K562 (cell line): Measurements from ENCODE around the gene DCST1. TPM values are rescaled to one million over a fixed set of nuclear protein-coding genes. Genes with fewer than 3 reads are reported as not detected.

ENCODE experiments used
- ATAC-seq: fragments of 200-7000 bp; cut with Tn5 transposase; 3 replicates; pipeline ENCODE4 v1.9.1; 2020; ENCODE audit warnings: moderate library complexity
- BruUV-seq: library from RNA; stranded (reverse); fragments of 400-500 nt; replicated peaks from 2 replicates; lab custom pipeline; 2021; lab: Mats Ljungman, UMichigan
- CTCF ChIA-PET: fragments of 300-600 bp; formaldehyde crosslinking; extraction: SDS; loops from one replicate; lab custom pipeline; 2021; ENCODE audit warnings: low intra/inter-chr PET ratio; lab: Yijun Ruan, JAX
- POLR2A ChIA-PET: fragments of 300-600, 350-650 bp; sonication (Branson Sonifier 250); formaldehyde crosslinking; extraction: SDS; loops from one replicate; lab custom pipeline; 2021; ENCODE audit warnings: antibody characterized with exemption, inconsistent platforms; lab: Yijun Ruan, JAX
- DNase-seq, 4 experiments: peaks; one replicate each; pipeline versions ENCODE4 v3.0.0 to v3.0.0-alpha.2; 2011 to 2018; ENCODE audit warnings: low spot score in 3 of 4, mixed read lengths in 3 of 4; ENCODE audit errors: extremely low read depth in 1 of 4
- FAIRE-seq: peaks from 2 replicates; lab custom pipeline; 2011; peaks lifted over from hg19 to GRCh38; lab: Jason Lieb, UNC
- H2AFZ ChIP-seq: 2 replicates; pipeline ENCODE4 v1.6.0; 2011; ENCODE audit warnings: low read depth, low read length, control low read depth, inconsistent platforms
- H3K27ac ChIP-seq: fragments of 200-600 bp; 3 replicates; pipeline ENCODE4 v1.8.0; 2011; ENCODE audit warnings: low read depth, mild to moderate bottlenecking, control low read depth, inconsistent platforms, low read length, moderate library complexity, mixed read lengths; ENCODE audit errors: extremely low read depth
- H3K27me3 ChIP-seq, 2 experiments: fragments of 300-600 bp in 1 of 2; 2 replicates in 1 of 2; 3 replicates in 1 of 2; pipeline versions ENCODE4 v1.6.0 to v1.8.0; 2011; ENCODE audit warnings: inconsistent platforms in 2 of 2, low read length in 2 of 2, mild to moderate bottlenecking in 1 of 2, mixed read lengths in 1 of 2, moderate library complexity in 1 of 2; ENCODE audit not compliant: control insufficient read depth in 2 of 2, insufficient read depth in 2 of 2
- H3K36me3 ChIP-seq: fragments of 300-600 bp; 3 replicates; pipeline ENCODE4 v1.8.0; 2011; ENCODE audit warnings: mild to moderate bottlenecking, low read length, inconsistent platforms; ENCODE audit not compliant: control insufficient read depth, insufficient read depth
- H3K4me1 ChIP-seq, 2 experiments: fragments of 200-600 bp in 1 of 2; replicated peaks in 1 of 2; 2 replicates in 1 of 2; 3 replicates in 1 of 2; pipeline versions ENCODE4 v1.5.1 to v1.8.0; 2011; ENCODE audit warnings: inconsistent platforms in 2 of 2, low read length in 2 of 2, mild to moderate bottlenecking in 1 of 2, mixed read lengths in 1 of 2, moderate library complexity in 1 of 2; ENCODE audit not compliant: control insufficient read depth in 2 of 2, insufficient read depth in 2 of 2
- H3K4me2 ChIP-seq: 2 replicates; pipeline ENCODE4 v1.6.1; 2011; ENCODE audit warnings: low read length, control low read depth, inconsistent platforms, mixed read lengths; ENCODE audit not compliant: insufficient read depth
- H3K4me3 ChIP-seq: fragments of 200-600 bp; sonication (generic), shearing (Covaris generic); 2 replicates; pipeline ENCODE4 v1.5.1; 2016; ENCODE audit warnings: control low read depth, inconsistent platforms
- H3K79me2 ChIP-seq: fragments of 200-600 bp; 3 replicates; pipeline ENCODE4 v1.8.0; 2011; ENCODE audit warnings: low read length, inconsistent platforms; ENCODE audit not compliant: control insufficient read depth, insufficient read depth
- H3K9ac ChIP-seq, 2 experiments: 2 replicates each; pipeline versions ENCODE4 v1.6.0 to v1.6.1; 2011; ENCODE audit warnings: low read depth in 2 of 2, low read length in 2 of 2, control low read depth in 1 of 2, inconsistent platforms in 1 of 2, mild to moderate bottlenecking in 1 of 2, mixed read lengths in 1 of 2; ENCODE audit not compliant: insufficient read depth in 1 of 2
- H3K9me1 ChIP-seq: one replicate; pipeline ENCODE4 v1.6.0; 2011; ENCODE audit warnings: inconsistent platforms, mild to moderate bottlenecking, low read length, moderate library complexity; ENCODE audit not compliant: control insufficient read depth, insufficient read depth
- H3K9me3 ChIP-seq: replicated peaks from 2 replicates; pipeline ENCODE4 v1.5.1; 2011; ENCODE audit warnings: low read depth, low read length, inconsistent platforms; ENCODE audit not compliant: control insufficient read depth, insufficient read depth
- H4K20me1 ChIP-seq: replicated peaks from 2 replicates; pipeline ENCODE4 v1.6.1; 2011; ENCODE audit warnings: low read length, inconsistent platforms, mixed read lengths; ENCODE audit not compliant: control insufficient read depth, insufficient read depth
- FOSL1 ChIP-seq: fragments of 200-800 bp; sonication (Bioruptor generic); conservative IDR thresholded peaks from 2 replicates; pipeline ENCODE4 v1.6.1; 2016; ENCODE audit warnings: missing genetic modification characterization, missing compliant biosample characterization
- FOXJ2 ChIP-seq: fragments of 200-800 bp; sonication (Bioruptor generic); IDR thresholded peaks from 2 replicates; pipeline ENCODE4 v1.6.1; 2016; ENCODE audit warnings: missing genetic modification characterization, missing compliant biosample characterization
- GATAD2B ChIP-seq: fragments of 450-650 bp; IDR thresholded peaks from 2 replicates; pipeline ENCODE4 v1.6.1; 2017; ENCODE audit warnings: mild to moderate bottlenecking, borderline replicate concordance
- HDAC8 ChIP-seq: fragments of 450-650 bp; IDR thresholded peaks from 2 replicates; pipeline ENCODE4 v1.6.1; 2016; ENCODE audit warnings: mild to moderate bottlenecking, missing genetic modification characterization, moderate library complexity, missing compliant biosample characterization
- IRF2 ChIP-seq: sonication (generic); formaldehyde crosslinking; IDR thresholded peaks from 2 replicates; pipeline ENCODE4 v1.8.1; 2022; ENCODE audit warnings: mild to moderate bottlenecking, missing genetic modification reagents
- MAFG ChIP-seq: fragments of 450-650 bp; conservative IDR thresholded peaks from 2 replicates; pipeline ENCODE4 v1.6.1; 2016; ENCODE audit warnings: missing genetic modification characterization, missing compliant biosample characterization
- PCBP1 ChIP-seq: fragments of 200-400 bp; formaldehyde crosslinking; IDR thresholded peaks from 2 replicates; pipeline ENCODE4 v1.6.1; 2018; ENCODE audit warnings: mild to moderate bottlenecking, low read depth, low read length; ENCODE audit not compliant: poor library complexity, severe bottlenecking
- PHF20 ChIP-seq: fragments of 450-650 bp; IDR thresholded peaks from 2 replicates; pipeline ENCODE4 v1.6.1; 2018; ENCODE audit not compliant: partially characterized antibody
- PTRF ChIP-seq: fragments of 450-650 bp; IDR thresholded peaks from 2 replicates; pipeline ENCODE4 v1.6.1; 2016; ENCODE audit warnings: mild to moderate bottlenecking, missing genetic modification characterization, missing compliant biosample characterization
- SRF ChIP-seq, 2 experiments: fragments of 250-450, 450-650 bp in 1 of 2; sonication (Bioruptor Pico) in 1 of 2; sonication (generic) in 1 of 2; formaldehyde crosslinking; IDR thresholded peaks; 2 replicates each; pipeline versions ENCODE4 v1.5.0 to v1.5.1; 2020 to 2022; ENCODE audit warnings: mild to moderate bottlenecking in 1 of 2, missing genetic modification reagents in 1 of 2
- SRSF7 ChIP-seq: fragments of 200-400 bp; formaldehyde crosslinking; optimal IDR thresholded peaks from 2 replicates; pipeline ENCODE3; 2017; ENCODE audit warnings: mild to moderate bottlenecking, low read depth, low read length
- STAT5A ChIP-seq: IDR thresholded peaks from 2 replicates; pipeline ENCODE4 v1.6.1; 2012; ENCODE audit warnings: low read length, inconsistent platforms, borderline replicate concordance
- TAF1 ChIP-seq: IDR thresholded peaks from 2 replicates; pipeline ENCODE4 v1.6.1; 2011; ENCODE audit warnings: mild to moderate bottlenecking, low read length, moderate library complexity; ENCODE audit not compliant: insufficient read depth, control insufficient read depth, severe bottlenecking; ENCODE audit errors: extremely low read depth
- TOE1 ChIP-seq, 2 experiments: fragments of 450-650 bp in 1 of 2; sonication (generic) in 1 of 2; formaldehyde crosslinking in 1 of 2; IDR thresholded peaks; 2 replicates each; pipeline versions ENCODE4 v1.7.1 to v1.8.0; 2016 to 2022; ENCODE audit warnings: borderline replicate concordance in 2 of 2, mild to moderate bottlenecking in 2 of 2, antibody characterized with exemption in 1 of 2, inconsistent platforms in 1 of 2, low read depth in 1 of 2, missing genetic modification reagents in 1 of 2, moderate library complexity in 1 of 2
- ZBTB17 ChIP-seq: fragments of 450-650 bp; formaldehyde crosslinking; IDR thresholded peaks from 2 replicates; pipeline ENCODE4 v1.4.0; 2020; ENCODE audit warnings: mild to moderate bottlenecking
- ZC3H8 ChIP-seq: fragments of 450-650 bp; IDR thresholded peaks from 2 replicates; pipeline ENCODE4 v1.6.1; 2017
- ZNF140 ChIP-seq: fragments of 250-450 bp; sonication (Bioruptor Pico); IDR thresholded peaks from 2 replicates; pipeline ENCODE4 v1.8.0; 2021; ENCODE audit warnings: moderate library complexity, mild to moderate bottlenecking, inconsistent platforms
- ZNF263 ChIP-seq: sonication (generic); formaldehyde crosslinking; IDR thresholded peaks from 2 replicates; pipeline ENCODE4 v1.8.0; 2022; ENCODE audit warnings: mild to moderate bottlenecking, missing genetic modification reagents, borderline replicate concordance
- WGBS: fragments of 100-300 bp; shearing (Covaris generic); methylation state at CpG from one replicate; pipeline ENCODE4 v1.1.6; 2016; ENCODE audit warnings: low coverage, mixed read lengths; ENCODE audit not compliant: insufficient coverage; ENCODE audit errors: missing lambda C conversion rate; 5-methylcytosine and 5-hydroxymethylcytosine counted together
- in situ Hi-C: fragments of 300-500 bp; cut with MboI; formaldehyde crosslinking; loops from 4 replicates; pipeline ENCODE4 v1.15.0; 2018; ENCODE audit warnings: inconsistent platforms, mixed read lengths
- intact Hi-C: fragments of 100-400 bp; cut with micrococcal nuclease; formaldehyde crosslinking; loops from 2 replicates; pipeline ENCODE4 v1.14.2; 2022
- polyA plus RNA-seq, 8 experiments: library from polyadenylated mRNA; depleted of rRNA in 4 of 8; stranded (reverse) in 5 of 8; unstranded in 3 of 8; fragments of >200 nt; fragmentation: Nextera tagmentation in 2 of 8; fragmentation: Illumina TruSeq in 1 of 8; extraction: Ambion mirVana in 2 of 8; extraction: Trizol in 1 of 8; gene quantifications; 2 replicates each; pipeline versions ENCODE4 v1.2.1 to v1.2.3, GENCODE V29; 2011 to 2014; ENCODE audit warnings: inconsistent platforms in 1 of 8, missing spikeins in 1 of 8
- total RNA-seq, 7 experiments: library from RNA; depleted of rRNA in 6 of 7; stranded (reverse); fragments of >200 nt in 6 of 7; fragmentation: Illumina TruSeq in 2 of 7; extraction: Trizol in 2 of 7; gene quantifications; 2 replicates each; pipeline versions ENCODE4 v1.2.1 to v1.2.3, GENCODE V29; 2011 to 2021; ENCODE audit warnings: low replicate concordance in 1 of 7

Gene DCST1
- total and polyA plus RNA-seq, 9 of the 15 experiments (the other 6 are each of a cell fraction or from before 2014, with no cell fraction given) = not detected

DNA sequence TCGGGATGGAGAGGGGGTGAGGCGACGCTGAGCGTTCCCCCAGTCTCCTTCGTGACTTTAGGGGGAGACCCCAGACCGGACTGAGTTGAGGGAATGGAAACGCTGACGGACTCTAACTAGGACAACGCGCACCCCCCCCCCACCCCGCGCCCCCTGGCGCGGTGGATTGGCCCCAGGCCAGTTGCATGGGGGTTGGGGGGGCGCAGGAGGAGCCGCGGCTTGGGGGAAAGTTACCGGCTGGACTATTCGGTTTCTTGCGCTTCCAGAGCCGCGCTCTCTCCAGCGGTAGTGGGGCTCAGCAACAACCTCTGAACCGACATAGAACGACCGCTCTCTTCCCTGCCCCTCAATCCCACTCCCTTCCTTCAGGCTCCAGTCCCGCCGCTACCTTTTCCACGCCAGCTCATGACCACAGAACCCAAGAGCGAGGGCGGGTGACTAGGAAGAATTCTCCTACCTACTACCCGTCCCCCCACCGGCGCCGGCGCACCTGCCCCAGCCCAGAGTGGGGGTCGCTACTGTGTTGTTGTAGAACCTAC lies 30.3 kb upstream of the DCST1 start (continued):
- TF ChIP-seq TOE1 (IDR thresholded peaks at IDR 0.05; ENCODE audit: borderline replicate concordance) (0 out of 2 replicates have a peak, but pooled peaks have one; percentile 29), TOE1 (CRISPR knock-in tag; IDR thresholded peaks at IDR 0.05; ENCODE audit: borderline replicate concordance, low read depth) (no peak)

DNA sequence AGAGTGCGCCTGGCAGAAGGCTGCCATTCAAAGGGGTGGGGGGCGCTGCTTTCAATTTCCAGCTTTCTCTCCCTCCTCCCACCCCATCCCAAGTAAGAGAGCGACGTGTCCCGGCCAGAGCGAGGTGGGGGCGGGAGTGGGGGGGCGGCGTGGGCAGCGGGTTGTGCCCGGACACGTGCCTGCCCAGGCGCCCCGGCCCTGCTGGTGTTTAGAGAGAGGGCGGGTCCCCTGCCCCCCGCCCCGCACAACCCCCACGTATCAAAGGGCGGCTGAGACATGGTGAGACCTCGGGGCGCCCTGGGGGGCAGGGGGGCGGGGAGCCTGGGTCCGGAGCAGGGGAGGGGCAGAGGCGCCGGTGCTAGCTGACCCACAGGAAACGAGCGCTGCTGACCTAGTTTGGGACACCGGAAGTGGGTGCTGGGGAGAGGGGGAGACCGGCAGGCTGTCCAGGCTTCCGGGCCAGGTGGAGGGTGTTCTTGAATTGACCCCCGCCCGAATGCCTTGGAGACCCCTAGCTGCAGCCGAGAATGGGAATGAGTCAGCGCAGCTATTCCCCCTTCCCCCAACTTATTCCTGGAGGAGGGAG lies 29.8 kb upstream of the DCST1 start:
- peak overlapping the region; percentile 99 for H3K9ac ChIP-seq
- no peaks in the 10 kb centered on the region for H3K9me3 ChIP-seq
- peaks cover 3% of the 10 kb centered on the region; the same call in 1 of the 2 replicates for H4K20me1 ChIP-seq
- H3K4me2 ChIP-seq = peak overlapping the region; percentile 99
- ATAC-seq (peak; percentile 36), FAIRE-seq (no peak), DNase-seq (peak; percentile 59 to 90 (median 68))
- peak overlapping the region; percentile 1; the same call in 1 of the 2 replicates for H2AFZ ChIP-seq
- H3K27ac ChIP-seq = peak overlapping the region; percentile 99
- intact Hi-C loops (loop anchor here (5.0 kb wide), 3 partner anchors 43 to 447 kb away; partner anchors contain the start of genes EFNA3 and UBE2Q1), in situ Hi-C loops (no loop called here)
- H3K4me1 ChIP-seq = peaks cover 53 to 78% of the 10 kb centered on the region in 2 experiments
- peak overlapping the region; percentile 97 for H3K4me3 ChIP-seq
- H3K27me3 ChIP-seq = no peaks in the 10 kb centered on the region
- H3K79me2 ChIP-seq = peaks cover 70% of the 10 kb centered on the region
- BruUV-seq = no TSS peak
- H3K9me1 ChIP-seq = no peaks in the 10 kb centered on the region
- peaks cover 37% of the 10 kb centered on the region; the same call in 2 of the 3 replicates for H3K36me3 ChIP-seq
- ChIA-PET POLR2A (interaction anchor here (0.8 to 1.5 kb wide), 7 partner anchors 9 to 137 kb away, joined by 3 to 8 read pairs (median 3); no protein-coding TSS in a partner anchor), CTCF (interaction anchor here (0.6 to 0.9 kb wide), 2 partner anchors 47 to 76 kb away, joined by 3 read pairs; no protein-coding TSS in a partner anchor)
- WGBS = 0% methylated on average over 11 of the region's 34 CpGs
- peak; percentile 15 to 78; a peak in 3 of 4 replicates for TF ChIP-seq SRF (CRISPR knock-in tag; IDR thresholded peaks at IDR 0.05)
- TF ChIP-seq FOXJ2 = no peak
- TF ChIP-seq SRSF7 = no peak
- no peak for TF ChIP-seq MAFG
- TF ChIP-seq HDAC8 = no peak
- TF ChIP-seq PCBP1 = no peak
- TF ChIP-seq ZC3H8 = no peak
- TF ChIP-seq ZNF140 (CRISPR knock-in tag) = no peak
- TF ChIP-seq GATAD2B = 0 out of 2 replicates have a peak, but pooled peaks have one; percentile 50
- 0 out of 2 replicates have a peak, but pooled peaks have one; percentile 19 for TF ChIP-seq FOSL1
- no peak for TF ChIP-seq PHF20
- peak; percentile 14 for TF ChIP-seq TAF1
- no peak for TF ChIP-seq IRF2 (CRISPR knock-in tag)
- no peak for TF ChIP-seq STAT5A
- 0 out of 2 replicates have a peak, but pooled peaks have one; percentile 24 for TF ChIP-seq ZNF263 (CRISPR knock-in tag)
- no peak for TF ChIP-seq ZBTB17 (CRISPR knock-in tag)
- no peak for TF ChIP-seq PTRF (tag)
